ENCODE data around the gene COMMD8. TPM values are rescaled to one million over a fixed set of nuclear protein-coding genes. Genes with fewer than 3 reads are reported as not detected.

The COMMD8 gene
- total and polyA plus RNA-seq, 2 donors = 28.7 to 43.5 TPM

DNA sequence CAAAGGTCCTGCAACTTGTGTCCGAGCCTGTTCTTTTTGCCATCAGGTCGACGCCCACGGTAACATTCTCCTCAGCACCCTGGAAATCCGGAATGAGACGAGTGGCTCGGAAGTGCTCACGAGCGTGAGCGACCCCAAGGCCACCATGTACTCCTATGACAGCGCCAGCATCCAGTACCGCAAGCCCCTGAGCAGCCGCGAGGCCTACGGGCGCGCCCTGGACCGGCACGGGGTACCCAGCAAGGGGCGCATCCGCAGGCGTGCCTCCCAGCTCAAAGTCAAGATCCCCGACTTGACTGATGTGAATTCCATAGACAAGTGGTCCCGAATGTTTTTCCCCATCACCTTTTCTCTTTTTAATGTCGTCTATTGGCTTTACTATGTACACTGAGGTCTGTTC, 37.9 kb downstream of the COMMD8 start:
- Histone ChIP-seq H3K27me3 (ENCODE audit: control insufficient read depth in 2 of 2, insufficient read depth in 1 of 2, low read length in 1 of 2) (no peaks in the 10 kb centered on the region), H3K9me3 (ENCODE audit: control insufficient read depth in 2 of 2, insufficient read depth in 1 of 2, low read length in 1 of 2) (no peaks in the 10 kb centered on the region), H3K27ac (ENCODE audit: low read depth in 1 of 2, low read length in 1 of 2) (no peak overlapping the region), H3K36me3 (ENCODE audit: control insufficient read depth in 2 of 2, insufficient read depth in 2 of 2, low read length in 1 of 2) (no peaks in the 10 kb centered on the region), H3K4me3 (ENCODE audit: low read length in 2 of 2) (no peak overlapping the region), H3K4me1 (ENCODE audit: control insufficient read depth in 2 of 2, insufficient read depth in 2 of 2, low read length in 2 of 2) (no peaks in the 10 kb centered on the region)
- 98% methylated on average over 25 of the region's 25 CpGs for WGBS
- no peak for DNase-seq (ENCODE audit: low read depth in 6 of 9, low spot score in 9 of 9)

DNA sequence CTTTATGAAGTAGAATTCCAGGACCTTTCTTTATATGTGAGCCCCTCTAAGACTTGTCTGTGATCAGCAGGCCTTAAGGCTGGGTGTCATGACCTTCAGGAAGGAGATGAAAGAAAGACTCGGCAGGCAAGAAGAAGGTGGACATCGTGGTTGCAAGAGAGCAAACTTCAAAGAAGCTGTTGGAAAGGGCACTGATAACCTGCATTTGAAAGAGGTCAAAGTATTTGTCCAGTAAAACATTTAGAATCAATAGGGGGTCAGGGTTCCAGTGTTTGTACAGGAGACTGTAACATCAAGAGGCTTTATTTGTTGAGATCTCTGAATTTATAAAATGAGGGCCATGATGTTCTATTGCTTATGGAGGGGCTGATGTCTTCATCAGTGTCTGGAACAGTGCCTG, 44.2 kb downstream of the COMMD8 start:
- Histone ChIP-seq H3K36me3 (ENCODE audit: control insufficient read depth in 2 of 2, insufficient read depth in 2 of 2, low read length in 1 of 2) (no peaks in the 10 kb centered on the region), H3K4me1 (ENCODE audit: control insufficient read depth in 2 of 2, insufficient read depth in 2 of 2, low read length in 2 of 2) (no peaks in the 10 kb centered on the region), H3K4me3 (ENCODE audit: low read length in 2 of 2) (no peak overlapping the region), H3K27me3 (ENCODE audit: control insufficient read depth in 2 of 2, insufficient read depth in 1 of 2, low read length in 1 of 2) (no peaks in the 10 kb centered on the region), H3K27ac (ENCODE audit: low read depth in 1 of 2, low read length in 1 of 2) (no peak overlapping the region), H3K9me3 (ENCODE audit: control insufficient read depth in 2 of 2, insufficient read depth in 1 of 2, low read length in 1 of 2) (no peaks in the 10 kb centered on the region)
- 92% methylated on average over 2 of the region's 2 CpGs for WGBS
- DNase-seq (ENCODE audit: low read depth in 6 of 9, low spot score in 9 of 9) = no peak

DNA sequence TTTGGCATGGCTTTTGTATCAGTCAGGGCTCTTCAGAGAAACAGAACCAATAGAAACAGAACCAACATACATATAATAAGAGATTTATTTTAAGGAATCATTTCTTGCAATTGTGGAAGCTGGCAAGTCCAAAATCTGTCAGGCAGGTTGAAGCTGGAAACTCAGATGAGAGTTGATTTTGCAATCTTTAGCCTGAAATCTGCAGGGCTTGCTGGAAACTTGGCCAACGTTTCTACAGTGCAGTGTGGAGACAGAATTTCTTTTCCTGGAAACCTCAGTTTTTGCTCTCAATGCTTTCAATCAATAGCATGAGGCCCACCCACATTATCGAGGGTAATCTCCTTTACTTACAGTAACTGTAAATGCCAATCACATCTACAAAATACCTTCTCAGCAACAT, 45.4 kb downstream of the COMMD8 start:
- H3K27ac ChIP-seq (ENCODE audit: low read depth in 1 of 2, low read length in 1 of 2) = no peak overlapping the region
- DNase-seq (ENCODE audit: low read depth in 6 of 9, low spot score in 9 of 9) = no peak
- WGBS = 65% methylated on average over 2 of the region's 2 CpGs
- H3K9me3 ChIP-seq (ENCODE audit: control insufficient read depth in 2 of 2, insufficient read depth in 1 of 2, low read length in 1 of 2) = no peaks in the 10 kb centered on the region
- H3K4me3 ChIP-seq (ENCODE audit: low read length in 2 of 2) = no peak overlapping the region
- H3K27me3 ChIP-seq (ENCODE audit: control insufficient read depth in 2 of 2, insufficient read depth in 1 of 2, low read length in 1 of 2) = no peaks in the 10 kb centered on the region
- no peaks in the 10 kb centered on the region for H3K36me3 ChIP-seq (ENCODE audit: control insufficient read depth in 2 of 2, insufficient read depth in 2 of 2, low read length in 1 of 2)
- no peaks in the 10 kb centered on the region for H3K4me1 ChIP-seq (ENCODE audit: control insufficient read depth in 2 of 2, insufficient read depth in 2 of 2, low read length in 2 of 2)

DNA sequence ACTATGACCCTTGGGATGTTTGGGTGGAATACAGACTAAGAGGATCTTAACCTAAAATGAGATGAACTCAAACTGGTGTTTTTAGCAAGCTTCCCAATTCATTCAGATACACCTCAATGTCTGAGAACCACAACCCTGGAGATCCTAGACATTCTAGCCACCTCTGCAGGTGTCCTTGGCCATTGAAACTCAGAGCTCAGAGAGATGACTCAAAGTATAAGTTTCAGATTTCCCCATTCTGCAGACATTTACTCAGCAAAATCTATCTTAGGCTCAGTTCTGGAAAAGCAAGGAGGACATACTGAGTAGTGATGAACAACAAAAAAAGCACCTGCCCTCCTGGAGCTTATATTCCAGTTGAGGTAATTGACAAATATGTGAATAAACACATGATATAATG, 47.8 kb downstream of the COMMD8 start:
- H3K9me3 ChIP-seq (ENCODE audit: control insufficient read depth in 2 of 2, insufficient read depth in 1 of 2, low read length in 1 of 2) = no peaks in the 10 kb centered on the region
- H3K36me3 ChIP-seq (ENCODE audit: control insufficient read depth in 2 of 2, insufficient read depth in 2 of 2, low read length in 1 of 2) = no peaks in the 10 kb centered on the region
- H3K27ac ChIP-seq (ENCODE audit: low read depth in 1 of 2, low read length in 1 of 2) = no peak overlapping the region
- no peaks in the 10 kb centered on the region for H3K27me3 ChIP-seq (ENCODE audit: control insufficient read depth in 2 of 2, insufficient read depth in 1 of 2, low read length in 1 of 2)
- H3K4me1 ChIP-seq (ENCODE audit: control insufficient read depth in 2 of 2, insufficient read depth in 2 of 2, low read length in 2 of 2) = no peaks in the 10 kb centered on the region
- no peak overlapping the region for H3K4me3 ChIP-seq (ENCODE audit: low read length in 2 of 2)
- DNase-seq (ENCODE audit: low read depth in 6 of 9, low spot score in 9 of 9) = no peak

DNA sequence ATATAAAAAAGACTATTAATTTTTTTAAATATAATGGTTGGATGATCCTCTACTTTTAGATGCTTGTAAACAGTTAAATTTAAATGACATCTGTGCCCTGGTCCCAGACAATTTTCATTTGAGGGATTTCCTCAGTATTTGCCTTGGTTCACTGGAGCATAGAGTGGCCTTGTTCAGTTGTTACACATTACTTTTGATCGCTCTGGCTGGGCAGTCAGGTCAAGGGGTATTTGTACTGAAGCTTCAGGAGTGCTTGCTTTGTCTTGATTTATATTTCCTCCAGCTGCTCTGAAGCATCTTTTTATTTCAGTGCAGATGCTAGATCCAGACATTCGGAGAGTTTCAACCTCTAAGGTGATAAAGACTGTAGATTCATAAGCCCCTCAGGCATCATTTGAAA, 50.0 kb downstream of the COMMD8 start:
- Histone ChIP-seq H3K27me3 (ENCODE audit: control insufficient read depth in 2 of 2, insufficient read depth in 1 of 2, low read length in 1 of 2) (no peaks in the 10 kb centered on the region), H3K36me3 (ENCODE audit: control insufficient read depth in 2 of 2, insufficient read depth in 2 of 2, low read length in 1 of 2) (no peaks in the 10 kb centered on the region), H3K4me3 (ENCODE audit: low read length in 2 of 2) (no peak overlapping the region), H3K4me1 (ENCODE audit: control insufficient read depth in 2 of 2, insufficient read depth in 2 of 2, low read length in 2 of 2) (no peaks in the 10 kb centered on the region), H3K27ac (ENCODE audit: low read depth in 1 of 2, low read length in 1 of 2) (no peak overlapping the region), H3K9me3 (ENCODE audit: control insufficient read depth in 2 of 2, insufficient read depth in 1 of 2, low read length in 1 of 2) (no peaks in the 10 kb centered on the region)
- WGBS = 97% methylated on average over 2 of the region's 2 CpGs
- no peak for DNase-seq (ENCODE audit: low read depth in 6 of 9, low spot score in 9 of 9)

DNA sequence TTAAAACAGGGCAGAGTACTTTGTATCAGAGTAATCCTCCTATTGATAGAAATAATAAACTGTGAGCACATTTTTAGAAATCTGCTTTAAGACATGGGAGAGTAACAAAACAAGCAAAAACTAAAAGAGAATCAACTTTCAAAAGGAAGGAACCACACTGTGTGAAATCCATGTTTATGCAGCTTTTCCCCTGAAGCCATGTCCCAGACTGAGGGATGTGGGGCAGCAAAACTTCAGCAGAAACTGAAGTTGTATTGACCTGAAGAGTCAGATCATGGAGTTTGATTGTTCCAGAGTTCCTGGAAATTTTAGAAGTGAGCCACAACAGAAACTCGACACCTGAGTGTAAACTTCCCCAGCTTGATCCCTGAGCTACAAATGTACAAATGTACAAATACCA, 53.2 kb downstream of the COMMD8 start:
- 95% methylated on average over 1 of the region's 1 CpG for WGBS
- H3K4me3 ChIP-seq (ENCODE audit: low read length in 2 of 2) = no peak overlapping the region
- DNase-seq (ENCODE audit: low read depth in 6 of 9, low spot score in 9 of 9) = no peak
- no peaks in the 10 kb centered on the region for H3K27me3 ChIP-seq (ENCODE audit: control insufficient read depth in 2 of 2, insufficient read depth in 1 of 2, low read length in 1 of 2)
- H3K4me1 ChIP-seq (ENCODE audit: control insufficient read depth in 2 of 2, insufficient read depth in 2 of 2, low read length in 2 of 2) = no peaks in the 10 kb centered on the region
- H3K36me3 ChIP-seq (ENCODE audit: control insufficient read depth in 2 of 2, insufficient read depth in 2 of 2, low read length in 1 of 2) = no peaks in the 10 kb centered on the region
- no peak overlapping the region for H3K27ac ChIP-seq (ENCODE audit: low read depth in 1 of 2, low read length in 1 of 2)
- no peaks in the 10 kb centered on the region for H3K9me3 ChIP-seq (ENCODE audit: control insufficient read depth in 2 of 2, insufficient read depth in 1 of 2, low read length in 1 of 2)

DNA sequence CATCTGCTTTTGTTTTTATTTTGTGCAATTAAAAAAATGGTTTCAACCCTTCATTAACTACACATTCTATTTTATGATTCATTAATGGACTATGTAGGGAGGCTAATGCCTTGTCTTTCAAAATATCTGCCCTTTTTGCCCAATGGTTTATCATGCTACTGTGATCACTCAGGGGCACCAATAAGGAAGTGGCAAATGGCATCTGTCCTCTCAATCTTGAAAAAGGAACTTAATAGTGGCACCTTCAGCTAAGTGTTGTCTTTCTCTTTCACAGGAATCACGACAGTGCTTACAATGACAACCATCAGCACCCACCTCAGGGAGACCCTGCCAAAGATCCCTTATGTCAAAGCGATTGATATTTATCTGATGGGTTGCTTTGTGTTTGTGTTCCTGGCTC, 57.1 kb downstream of the COMMD8 start:
- WGBS = 75% methylated on average over 2 of the region's 2 CpGs
- Histone ChIP-seq H3K27me3 (ENCODE audit: control insufficient read depth in 2 of 2, insufficient read depth in 1 of 2, low read length in 1 of 2) (no peaks in the 10 kb centered on the region), H3K36me3 (ENCODE audit: control insufficient read depth in 2 of 2, insufficient read depth in 2 of 2, low read length in 1 of 2) (no peaks in the 10 kb centered on the region), H3K9me3 (ENCODE audit: control insufficient read depth in 2 of 2, insufficient read depth in 1 of 2, low read length in 1 of 2) (no peaks in the 10 kb centered on the region), H3K4me3 (ENCODE audit: low read length in 2 of 2) (no peak overlapping the region), H3K4me1 (ENCODE audit: control insufficient read depth in 2 of 2, insufficient read depth in 2 of 2, low read length in 2 of 2) (no peaks in the 10 kb centered on the region), H3K27ac (ENCODE audit: low read depth in 1 of 2, low read length in 1 of 2) (no peak overlapping the region)
- DNase-seq (ENCODE audit: low read depth in 6 of 9, low spot score in 9 of 9) = no peak

Other genes with a start within 250 kb of the COMMD8 start
- 7.2 TPM for gene ATP10D, start 21.6 kb upstream of the COMMD8 start, total RNA-seq
- 8.4 TPM for gene ATP10D, start 21.6 kb upstream of the COMMD8 start, polyA plus RNA-seq

All from thymus (tissue), 11 donors.